Occipital lobe (tissue), 2 donors: ENCODE data around the gene PRELP. TPM values are rescaled to one million over a fixed set of nuclear protein-coding genes. Genes with fewer than 3 reads are reported as not detected.
"Not testable (repeated sequence)": the region's sequence is repeated elsewhere in the genome, so short reads cannot be mapped to it uniquely, and the experiment has no call there.

Experiments used
- DNase-seq: peaks from one replicate; lab custom pipeline; 2025; lab: John Stamatoyannopoulos, UW
- total RNA-seq: library from RNA; depleted of rRNA; stranded (reverse); fragments of >200 nt; gene quantifications from one replicate; pipeline ENCODE4 v1.2.3, GENCODE V29; 2014

PRELP gene
- total RNA-seq, 1 donor from 2014 or later: 0.16 TPM

- no peak for DNase-seq
These were observed 22.0 kb upstream of the PRELP start for GRCh38 chr1:203453616-203454015.

DNA sequence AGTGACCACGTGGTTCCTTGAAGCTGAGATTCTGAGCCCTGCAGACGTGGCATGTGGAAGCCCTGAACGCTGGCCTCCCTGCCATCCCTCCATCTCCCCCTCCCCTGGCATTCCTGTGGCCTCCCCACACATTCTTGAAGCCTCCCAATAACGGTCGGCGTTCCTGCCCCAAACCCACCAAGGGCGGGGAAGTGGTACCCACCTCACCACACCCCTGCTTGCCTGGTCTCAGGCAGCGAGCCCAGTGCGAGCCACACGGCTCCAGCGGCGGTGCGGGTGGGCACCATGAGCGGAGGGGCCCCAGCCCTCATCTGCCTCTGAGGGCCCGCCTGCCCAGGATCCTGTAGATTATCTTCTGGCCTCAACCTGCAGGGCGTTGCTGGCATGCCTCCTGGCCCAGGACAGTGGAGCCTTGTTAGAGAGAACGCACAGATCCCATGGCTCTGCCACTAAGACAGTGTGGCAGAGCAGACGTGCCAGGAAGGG is 20.6 kb upstream of the PRELP start:
- no peak for DNase-seq

- DNase-seq: no peak
These were observed 19.9 kb upstream of the PRELP start for GRCh38 chr1:203455706-203456105.

- no peak for DNase-seq
These were observed 19.0 kb upstream of the PRELP start for GRCh38 chr1:203456577-203456976.

GRCh38 chr1:203458078-203458477 is 17.5 kb upstream of the PRELP start:
- no peak for DNase-seq

GRCh38 chr1:203459671-203460201 is 15.9 kb upstream of the PRELP start:
- no peak for DNase-seq

DNA sequence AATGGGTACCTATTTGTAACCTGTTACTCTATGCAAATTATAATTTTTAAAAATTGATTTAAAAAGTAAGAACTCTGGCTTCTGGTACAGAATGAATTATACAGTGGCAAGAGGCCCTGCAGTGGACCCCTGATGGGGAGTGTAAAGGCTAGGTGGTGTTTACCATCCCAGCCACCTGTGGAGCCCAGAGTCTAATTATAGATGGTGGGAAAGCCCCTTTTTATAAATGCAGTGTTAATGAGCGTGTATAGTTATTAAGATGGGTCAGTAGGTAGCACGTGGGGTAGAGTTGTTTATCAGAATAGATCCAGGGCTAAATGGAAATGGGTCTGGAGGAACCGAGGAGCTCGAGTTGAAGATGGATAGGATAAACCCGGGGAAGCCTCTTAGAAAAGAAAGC is 13.9 kb upstream of the PRELP start:
- no peak for DNase-seq

DNA sequence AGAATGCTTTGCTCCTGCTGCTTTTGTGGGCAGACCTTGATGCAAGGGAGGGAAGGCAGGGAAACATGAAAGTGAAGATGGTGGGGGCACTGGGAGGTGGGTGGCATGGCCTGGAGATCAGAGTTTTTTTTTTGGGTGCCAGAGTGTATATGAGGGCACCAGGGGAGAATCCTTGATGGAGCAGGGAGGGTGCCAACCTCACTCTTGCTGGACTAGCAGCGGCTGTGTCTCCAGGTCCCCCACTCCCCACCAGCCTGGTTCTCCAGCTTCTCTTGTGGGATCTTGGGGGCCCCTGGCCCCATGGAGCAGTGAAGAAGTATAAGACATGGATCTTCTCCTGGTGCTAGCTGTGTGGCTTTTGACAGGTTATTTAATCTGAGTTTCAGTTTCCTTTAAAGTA is 13.5 kb upstream of the PRELP start:
- DNase-seq: no peak

DNA sequence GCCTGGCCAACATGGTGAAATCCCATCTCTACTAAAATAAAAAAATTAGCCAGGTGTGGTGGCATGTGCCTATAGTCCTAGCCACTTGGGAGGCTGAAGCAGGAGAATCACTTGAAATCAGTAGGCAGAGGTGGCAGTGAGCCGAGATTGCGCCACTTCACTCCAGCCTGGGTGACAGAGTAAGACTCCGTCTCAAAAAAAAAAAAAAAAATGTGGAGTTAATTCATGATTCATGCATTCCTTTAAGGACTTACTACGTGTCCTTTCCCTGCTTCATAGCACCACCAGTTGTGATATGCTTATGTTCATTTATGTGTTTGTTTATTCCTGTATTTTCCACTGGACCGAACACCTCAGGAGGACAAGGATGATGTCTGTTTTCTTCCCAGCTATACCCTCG is 12.7 kb upstream of the PRELP start:
- DNase-seq: no peak

DNA sequence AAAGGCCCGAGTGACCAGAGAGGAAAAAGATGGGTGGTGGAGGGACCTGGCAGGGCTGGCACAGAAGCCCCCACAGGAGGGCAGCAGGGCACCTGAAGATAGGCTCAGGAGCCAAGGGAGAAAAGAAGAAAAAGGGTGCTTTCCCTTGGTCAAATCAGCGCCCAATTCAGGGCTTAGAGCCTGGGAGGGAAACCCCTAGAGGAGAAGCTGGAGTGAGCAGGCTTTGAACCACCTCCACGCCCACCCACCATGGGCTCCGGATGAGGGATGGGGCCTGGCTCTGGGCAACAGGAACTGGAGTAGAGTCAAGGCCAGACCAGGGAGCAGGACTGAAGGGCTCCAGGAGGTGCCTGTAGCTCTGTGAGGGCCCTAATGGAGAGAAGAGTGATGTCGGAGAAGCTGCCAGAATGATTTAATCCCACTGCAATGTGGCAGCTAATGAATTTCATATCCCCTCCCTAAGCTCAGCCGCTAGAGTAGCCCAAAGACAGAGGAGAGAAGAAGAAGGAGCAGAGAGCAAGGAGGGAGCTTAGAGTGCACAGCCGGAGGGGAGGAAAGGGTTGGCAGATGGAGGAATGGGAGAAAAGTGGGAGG is 12.0 kb upstream of the PRELP start:
- no peak for DNase-seq

DNA sequence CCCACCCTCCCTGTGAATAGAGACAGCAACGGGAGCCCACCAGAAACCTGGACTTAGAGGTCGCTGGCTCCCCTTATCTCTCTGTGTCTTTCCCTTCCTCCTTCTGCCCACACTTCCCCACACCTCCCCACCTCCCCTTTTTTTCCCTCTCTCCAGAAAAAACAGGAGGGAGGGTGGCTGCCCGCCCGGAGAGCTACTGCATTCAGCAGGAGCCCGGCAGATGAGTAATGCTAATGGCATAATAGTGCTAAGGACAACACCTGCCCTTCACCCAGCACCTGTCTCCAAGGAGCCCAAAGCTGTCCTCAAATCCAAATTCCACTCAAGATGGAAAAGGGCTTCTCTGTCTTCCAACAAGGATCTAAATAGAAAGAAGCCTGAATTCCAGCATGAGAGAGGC is 11.4 kb upstream of the PRELP start:
- no peak for DNase-seq

DNA sequence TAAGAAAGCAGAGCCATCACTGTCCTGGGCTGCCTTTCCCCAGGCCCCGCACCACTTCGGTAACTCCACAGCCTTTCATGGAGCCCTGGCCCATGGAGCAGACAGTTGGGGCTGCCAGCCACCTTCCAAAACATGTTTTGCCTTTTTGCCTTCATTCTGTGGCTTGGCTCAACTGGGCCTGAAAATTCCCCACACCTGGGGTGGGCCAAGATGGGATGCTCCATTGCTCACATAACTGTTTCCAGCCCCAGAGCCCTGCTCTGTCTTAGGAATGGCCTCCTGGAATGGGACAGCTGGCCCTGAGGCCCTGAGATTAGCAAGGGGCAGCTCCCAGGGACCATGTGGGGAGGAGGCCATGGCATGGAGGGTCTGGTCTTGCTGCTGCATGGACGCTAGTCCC is 10.9 kb upstream of the PRELP start:
- no peak for DNase-seq

GRCh38 chr1:203465146-203465798 is 10.3 kb upstream of the PRELP start:
- DNase-seq: no peak

DNA sequence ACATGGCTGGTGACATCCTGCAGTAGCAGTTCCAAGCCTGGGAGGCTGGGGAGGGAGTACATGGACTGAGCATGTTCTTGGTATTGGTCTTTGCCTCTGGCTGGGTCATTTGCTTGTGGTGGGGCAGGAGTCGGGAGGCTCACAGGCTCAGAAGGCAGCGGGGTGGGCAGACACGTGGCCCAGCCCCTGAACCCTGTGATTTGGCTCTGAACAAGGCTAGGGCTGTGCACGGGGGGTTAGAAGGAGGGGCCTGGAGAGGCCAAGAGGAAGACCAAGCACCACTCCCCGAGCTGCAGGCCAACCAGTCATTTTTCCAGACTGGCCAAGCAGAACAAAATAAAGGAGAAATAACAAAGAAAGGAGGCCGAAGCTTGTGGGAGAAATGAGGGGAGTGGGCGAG is 9.7 kb upstream of the PRELP start:
- no peak for DNase-seq

DNA sequence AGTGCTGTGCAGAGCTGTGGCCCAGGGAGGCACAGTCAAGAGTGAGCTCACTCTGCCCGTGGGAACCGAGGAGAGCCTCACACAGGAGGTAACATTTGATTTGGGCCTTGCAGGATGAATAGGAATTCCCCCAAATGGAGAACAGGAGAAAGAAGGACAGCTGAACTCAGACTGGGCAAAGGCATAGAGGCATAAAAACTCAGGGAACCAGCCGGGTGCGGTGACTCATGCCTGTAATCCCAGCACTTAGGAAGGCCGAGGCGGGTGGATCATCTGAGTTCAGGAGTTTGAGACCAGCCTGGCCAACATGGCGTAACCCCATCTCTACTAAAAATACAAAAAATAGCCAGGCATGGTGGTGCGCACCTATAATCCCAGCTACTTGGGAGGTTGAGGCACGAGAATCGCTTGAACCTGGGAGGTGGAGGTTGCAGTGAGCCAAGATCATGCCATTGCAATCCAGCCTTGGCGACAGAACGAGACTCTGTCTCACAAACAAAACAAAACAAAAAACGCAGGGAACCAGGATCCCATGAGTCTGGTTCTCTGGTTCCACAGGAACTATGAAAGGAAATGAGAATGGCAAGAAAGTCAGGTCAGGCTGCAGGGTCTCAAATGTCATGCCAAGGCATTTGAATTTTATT is 8.6 kb upstream of the PRELP start:
- not testable (repeated sequence) for DNase-seq

DNA sequence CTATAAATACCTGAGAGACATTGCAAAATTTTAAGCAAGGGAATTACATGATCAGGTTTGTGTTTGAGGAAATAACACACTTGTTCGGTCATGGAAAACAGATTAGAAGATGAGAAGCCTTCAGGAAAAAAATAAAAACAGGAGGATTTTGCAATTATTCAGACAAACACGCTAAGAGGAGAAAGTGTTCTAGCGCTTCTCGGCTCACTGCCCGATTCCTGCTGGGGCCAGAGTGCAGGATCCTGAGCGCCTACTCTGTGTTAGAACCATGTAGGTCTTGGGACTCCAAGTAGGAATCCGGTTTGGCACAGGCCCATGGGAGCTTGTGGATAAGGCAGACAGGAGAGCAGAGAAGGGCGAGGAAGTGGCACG is 8.1 kb upstream of the PRELP start:
- DNase-seq: no peak

DNA sequence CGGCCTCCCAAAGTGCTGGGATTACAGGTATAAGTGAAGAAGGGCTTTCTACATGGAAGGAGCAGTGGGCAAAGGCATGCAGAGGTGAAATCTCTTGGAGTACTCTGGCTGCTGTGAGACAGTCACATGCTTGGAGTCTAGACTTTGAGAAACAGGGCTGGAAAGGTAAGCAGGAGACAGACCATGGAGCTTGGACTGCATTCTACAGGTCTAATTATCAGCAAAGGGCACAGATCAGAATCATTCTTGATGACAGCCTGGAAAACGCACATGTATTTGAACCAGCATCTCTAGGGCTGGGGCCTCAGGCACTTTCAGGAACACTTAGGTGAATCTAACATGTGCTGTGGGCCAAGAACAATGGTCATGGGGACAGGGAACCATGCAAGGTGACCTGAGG is 7.3 kb upstream of the PRELP start:
- DNase-seq: no peak

- no peak for DNase-seq
These were observed 5.4 kb upstream of the PRELP start for GRCh38 chr1:203470240-203470639.

- DNase-seq: no peak
These were observed 3.8 kb upstream of the PRELP start for GRCh38 chr1:203471841-203472240.

DNA sequence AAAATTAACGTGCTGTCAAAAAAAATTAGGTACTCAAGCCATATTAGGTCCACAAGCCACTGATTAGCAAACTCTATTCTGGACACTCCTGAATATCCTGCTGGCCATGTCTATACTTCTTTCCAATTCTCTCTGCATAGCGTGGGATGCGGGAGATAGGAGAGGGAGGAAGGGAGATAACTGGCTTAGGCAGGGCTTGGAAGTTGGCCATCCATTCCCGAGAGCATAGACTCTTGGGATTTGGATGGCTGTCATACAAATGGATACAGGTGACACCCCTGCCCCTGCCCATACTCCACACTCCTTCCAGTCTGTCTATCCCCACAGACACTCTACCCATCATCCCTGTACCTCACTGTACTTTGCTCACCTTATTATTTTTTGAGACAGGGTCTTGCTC is 2.3 kb upstream of the PRELP start:
- DNase-seq: no peak

DNA sequence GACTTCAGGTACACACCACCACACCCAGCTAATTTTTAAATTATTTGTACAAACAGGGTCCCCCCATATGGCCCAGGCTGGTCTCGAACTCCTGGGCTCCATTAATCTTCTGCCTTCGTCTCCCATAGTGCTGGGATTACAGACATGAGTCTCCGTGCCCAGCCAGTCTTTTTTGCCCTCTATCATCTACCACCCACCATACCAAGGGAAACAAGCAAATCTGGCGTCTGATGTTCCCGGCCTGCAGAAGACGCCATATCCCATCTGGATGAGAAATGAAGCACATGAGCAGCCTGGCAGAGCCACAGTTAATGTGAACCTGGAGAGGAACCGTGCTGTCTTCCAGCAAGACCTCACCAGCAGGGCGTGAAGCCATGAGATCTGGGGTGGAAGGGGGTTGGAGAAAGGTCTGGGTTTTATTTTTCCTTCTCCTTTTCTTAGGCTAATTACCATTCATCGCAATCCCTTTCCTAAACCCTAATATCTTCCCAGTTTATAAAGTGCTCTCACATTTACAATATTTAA is 1.8 kb upstream of the PRELP start:
- no peak for DNase-seq

DNA sequence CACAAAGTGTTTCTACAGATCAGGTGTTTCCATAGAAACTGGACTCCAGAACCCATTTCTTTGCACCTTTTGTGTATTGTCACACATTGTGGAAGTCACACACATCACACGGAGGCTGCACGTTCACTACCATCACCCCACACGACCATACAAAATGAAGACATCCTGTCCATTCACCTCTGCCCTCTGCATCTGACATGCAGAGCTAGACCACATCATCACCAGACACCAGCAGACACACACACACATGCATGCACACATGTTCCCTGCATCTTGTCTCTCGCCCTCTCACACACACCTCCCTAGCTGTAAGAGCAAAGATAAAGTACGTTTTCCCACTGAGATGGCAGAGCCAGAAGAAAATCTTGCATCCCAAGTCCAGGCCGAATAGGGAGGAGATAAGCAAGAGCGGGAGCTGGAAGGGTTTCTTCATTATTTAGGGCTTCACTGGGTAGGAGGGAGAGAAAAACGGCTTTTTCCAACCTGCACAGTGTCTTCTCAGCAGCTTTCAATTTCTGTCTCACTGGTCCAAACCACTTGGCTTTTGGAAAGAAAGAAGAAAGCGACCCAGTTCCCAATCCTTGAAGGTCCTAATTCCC is 709 bp downstream of the PRELP start:
- DNase-seq: no peak
